ENCODE results near the gene CERCAM.
"Not testable (repeated sequence)": the region's sequence is repeated elsewhere in the genome, so short reads cannot be mapped to it uniquely, and the experiment has no call there.

Gene CERCAM

GRCh38 chr9:128405077-128405779 is 15.4 kb upstream of the CERCAM start:
- no peaks in the 10 kb centered on the region for H3K9me3 ChIP-seq
- no peak for DNase-seq (ENCODE audit: low spot score in 2 of 2)
- no peak overlapping the region for H3K4me3 ChIP-seq
- H3K36me3 ChIP-seq (replicated peaks) = no peaks in the 10 kb centered on the region
- H3K4me1 ChIP-seq = peaks cover 26% of the 10 kb centered on the region
- in situ Hi-C loops (cut with MboI; ENCODE audit: low sequenced_read_pairs) = no loop called here
- no peaks in the 10 kb centered on the region for H3K27me3 ChIP-seq (ENCODE audit: low read depth)

- DNase-seq (ENCODE audit: low spot score in 2 of 2) = no peak
- Histone ChIP-seq H3K9me3 (no peaks in the 10 kb centered on the region), H3K4me1 (peaks cover 26% of the 10 kb centered on the region), H3K36me3 (replicated peaks) (no peaks in the 10 kb centered on the region), H3K4me3 (no peak overlapping the region), H3K27me3 (ENCODE audit: low read depth) (no peaks in the 10 kb centered on the region)
- in situ Hi-C loops (cut with MboI; ENCODE audit: low sequenced_read_pairs) = no loop called here
These were observed 14.9 kb upstream of the CERCAM start for GRCh38 chr9:128405780-128406171.

GRCh38 chr9:128406848-128407391 is 13.7 kb upstream of the CERCAM start:
- Histone ChIP-seq H3K4me1 (peaks cover 26% of the 10 kb centered on the region), H3K36me3 (replicated peaks) (no peaks in the 10 kb centered on the region), H3K9me3 (no peaks in the 10 kb centered on the region), H3K4me3 (no peak overlapping the region), H3K27me3 (ENCODE audit: low read depth) (no peaks in the 10 kb centered on the region)
- in situ Hi-C loops (cut with MboI; ENCODE audit: low sequenced_read_pairs) = no loop called here
- no peak for DNase-seq (ENCODE audit: low spot score in 2 of 2)

- peaks cover 29% of the 10 kb centered on the region for H3K4me1 ChIP-seq
- no peaks in the 10 kb centered on the region for H3K27me3 ChIP-seq (ENCODE audit: low read depth)
- peak; percentile 76 to 87 for DNase-seq (ENCODE audit: low spot score in 2 of 2)
- no peaks in the 10 kb centered on the region for H3K9me3 ChIP-seq
- in situ Hi-C loops (cut with MboI; ENCODE audit: low sequenced_read_pairs) = no loop called here
- no peaks in the 10 kb centered on the region for H3K36me3 ChIP-seq (replicated peaks)
- no peak overlapping the region for H3K4me3 ChIP-seq
These were observed 11.7 kb upstream of the CERCAM start for GRCh38 chr9:128408963-128409431.

- no peak overlapping the region for H3K4me3 ChIP-seq
- in situ Hi-C loops (cut with MboI; ENCODE audit: low sequenced_read_pairs) = no loop called here
- H3K9me3 ChIP-seq = no peaks in the 10 kb centered on the region
- DNase-seq (ENCODE audit: low spot score in 2 of 2) = no peak
- peaks cover 29% of the 10 kb centered on the region for H3K4me1 ChIP-seq
- H3K36me3 ChIP-seq (replicated peaks) = no peaks in the 10 kb centered on the region
- no peaks in the 10 kb centered on the region for H3K27me3 ChIP-seq (ENCODE audit: low read depth)
These were observed 11.2 kb upstream of the CERCAM start for GRCh38 chr9:128409450-128409849.

GRCh38 chr9:128409978-128410377 is 10.7 kb upstream of the CERCAM start:
- Histone ChIP-seq H3K27me3 (ENCODE audit: low read depth) (no peaks in the 10 kb centered on the region), H3K36me3 (replicated peaks) (no peaks in the 10 kb centered on the region), H3K4me1 (peaks cover 29% of the 10 kb centered on the region), H3K4me3 (no peak overlapping the region), H3K9me3 (no peaks in the 10 kb centered on the region)
- DNase-seq (ENCODE audit: low spot score in 2 of 2) = peak in 1 of 2 experiments; percentile 55
- in situ Hi-C loops (cut with MboI; ENCODE audit: low sequenced_read_pairs) = loop anchor here (5.0 kb wide), 1 partner anchor 48 kb away; no protein-coding TSS in a partner anchor

GRCh38 chr9:128411364-128412119 is 9.1 kb upstream of the CERCAM start:
- no peak for DNase-seq (ENCODE audit: low spot score in 2 of 2)
- Histone ChIP-seq H3K9me3 (no peaks in the 10 kb centered on the region), H3K4me1 (peaks cover 29% of the 10 kb centered on the region), H3K4me3 (no peak overlapping the region), H3K27me3 (ENCODE audit: low read depth) (no peaks in the 10 kb centered on the region), H3K36me3 (replicated peaks) (no peaks in the 10 kb centered on the region)
- in situ Hi-C loops (cut with MboI; ENCODE audit: low sequenced_read_pairs) = loop anchor here (5.0 kb wide), 1 partner anchor 49 kb away; no protein-coding TSS in a partner anchor

GRCh38 chr9:128412120-128412790 is 8.4 kb upstream of the CERCAM start:
- Histone ChIP-seq H3K4me3 (no peak overlapping the region), H3K36me3 (replicated peaks) (no peaks in the 10 kb centered on the region), H3K27me3 (ENCODE audit: low read depth) (no peaks in the 10 kb centered on the region), H3K4me1 (peaks cover 22% of the 10 kb centered on the region), H3K9me3 (no peaks in the 10 kb centered on the region)
- in situ Hi-C loops (cut with MboI; ENCODE audit: low sequenced_read_pairs) = loop anchor here (5.0 kb wide), 1 partner anchor 50 kb away; no protein-coding TSS in a partner anchor
- peak; percentile 78 to 94 for DNase-seq (ENCODE audit: low spot score in 2 of 2)

GRCh38 chr9:128413728-128414127 is 6.9 kb upstream of the CERCAM start:
- in situ Hi-C loops (cut with MboI; ENCODE audit: low sequenced_read_pairs) = loop anchor here (5.0 kb wide), 1 partner anchor 51 kb away; no protein-coding TSS in a partner anchor
- not testable (repeated sequence) for H3K27me3 ChIP-seq (ENCODE audit: low read depth); H3K4me3 ChIP-seq; H3K9me3 ChIP-seq; H3K36me3 ChIP-seq (replicated peaks); DNase-seq (ENCODE audit: low spot score in 2 of 2)
- peaks cover 13% of the 10 kb centered on the region for H3K4me1 ChIP-seq

GRCh38 chr9:128414461-128414860 is 6.2 kb upstream of the CERCAM start:
- peaks cover 14% of the 10 kb centered on the region for H3K4me1 ChIP-seq
- H3K9me3 ChIP-seq = no peaks in the 10 kb centered on the region
- no peaks in the 10 kb centered on the region for H3K36me3 ChIP-seq (replicated peaks)
- DNase-seq (ENCODE audit: low spot score in 2 of 2) = no peak
- H3K4me3 ChIP-seq = no peak overlapping the region
- H3K27me3 ChIP-seq (ENCODE audit: low read depth) = no peaks in the 10 kb centered on the region
- in situ Hi-C loops (cut with MboI; ENCODE audit: low sequenced_read_pairs) = loop anchor here (5.0 kb wide), 1 partner anchor 52 kb away; no protein-coding TSS in a partner anchor

GRCh38 chr9:128415281-128415680 is 5.4 kb upstream of the CERCAM start:
- H3K4me3 ChIP-seq = no peak overlapping the region
- H3K27me3 ChIP-seq (ENCODE audit: low read depth) = no peaks in the 10 kb centered on the region
- DNase-seq (ENCODE audit: low spot score in 2 of 2) = no peak
- H3K9me3 ChIP-seq = no peaks in the 10 kb centered on the region
- peaks cover 16% of the 10 kb centered on the region for H3K4me1 ChIP-seq
- in situ Hi-C loops (cut with MboI; ENCODE audit: low sequenced_read_pairs) = no loop called here
- H3K36me3 ChIP-seq (replicated peaks) = no peaks in the 10 kb centered on the region

GRCh38 chr9:128416014-128416413 is 4.6 kb upstream of the CERCAM start:
- Histone ChIP-seq H3K9me3 (no peaks in the 10 kb centered on the region), H3K27me3 (ENCODE audit: low read depth) (no peaks in the 10 kb centered on the region), H3K36me3 (replicated peaks) (no peaks in the 10 kb centered on the region), H3K4me1 (peaks cover 16% of the 10 kb centered on the region), H3K4me3 (no peak overlapping the region)
- no peak for DNase-seq (ENCODE audit: low spot score in 2 of 2)
- in situ Hi-C loops (cut with MboI; ENCODE audit: low sequenced_read_pairs) = no loop called here

- Histone ChIP-seq H3K36me3 (replicated peaks) (no peaks in the 10 kb centered on the region), H3K27me3 (ENCODE audit: low read depth) (no peaks in the 10 kb centered on the region), H3K4me3 (no peak overlapping the region), H3K9me3 (no peaks in the 10 kb centered on the region), H3K4me1 (peaks cover 16% of the 10 kb centered on the region)
- DNase-seq (ENCODE audit: low spot score in 2 of 2) = no peak
- in situ Hi-C loops (cut with MboI; ENCODE audit: low sequenced_read_pairs) = no loop called here
These were observed 4.1 kb upstream of the CERCAM start for GRCh38 chr9:128416432-128417019.
